GM18517 (cell line): ENCODE measurements around the gene PSMD1.
"Not testable (repeated sequence)": the region's sequence is repeated elsewhere in the genome, so short reads cannot be mapped to it uniquely, and the experiment has no call there.

Source experiments
- ATAC-seq: cut with Tn5 transposase; IDR thresholded peaks from one replicate; pipeline ENCODE4 v1.9.1; 2021; ENCODE audit warnings: mild to moderate bottlenecking, moderate library complexity; ENCODE audit not compliant: unreplicated experiment

PSMD1 gene

GRCh38 chr2:231181860-231182512, 125.3 kb downstream of the PSMD1 start:
- no peak for ATAC-seq

DNA sequence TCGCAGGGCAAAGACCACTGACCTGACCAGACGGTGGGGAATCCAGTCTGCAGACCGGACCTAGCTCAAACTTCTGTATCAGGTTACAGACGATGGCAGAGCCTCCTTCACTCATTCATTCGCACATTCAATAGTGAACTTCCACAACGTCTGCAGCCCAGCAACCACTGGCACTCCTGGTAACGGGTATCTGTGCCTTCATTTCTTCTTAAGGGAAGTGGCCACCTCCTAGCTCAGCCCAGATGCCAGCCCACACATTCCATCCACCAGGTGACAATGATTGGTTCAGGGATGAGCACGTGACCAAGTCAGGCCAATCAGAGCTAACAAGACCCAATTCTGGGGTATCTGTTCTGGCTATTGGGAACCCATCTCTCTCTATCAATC, 125.8 kb downstream of the PSMD1 start:
- no peak for ATAC-seq

- ATAC-seq = no peak
Measured at GRCh38 chr2:231183851-231184250, 127.2 kb downstream of the PSMD1 start.

GRCh38 chr2:231184319-231184718, 127.7 kb downstream of the PSMD1 start:
- no peak for ATAC-seq

GRCh38 chr2:231185050-231185725, 128.5 kb downstream of the PSMD1 start:
- no peak for ATAC-seq

- ATAC-seq = no peak
Measured at GRCh38 chr2:231185886-231186285, 129.2 kb downstream of the PSMD1 start.

DNA sequence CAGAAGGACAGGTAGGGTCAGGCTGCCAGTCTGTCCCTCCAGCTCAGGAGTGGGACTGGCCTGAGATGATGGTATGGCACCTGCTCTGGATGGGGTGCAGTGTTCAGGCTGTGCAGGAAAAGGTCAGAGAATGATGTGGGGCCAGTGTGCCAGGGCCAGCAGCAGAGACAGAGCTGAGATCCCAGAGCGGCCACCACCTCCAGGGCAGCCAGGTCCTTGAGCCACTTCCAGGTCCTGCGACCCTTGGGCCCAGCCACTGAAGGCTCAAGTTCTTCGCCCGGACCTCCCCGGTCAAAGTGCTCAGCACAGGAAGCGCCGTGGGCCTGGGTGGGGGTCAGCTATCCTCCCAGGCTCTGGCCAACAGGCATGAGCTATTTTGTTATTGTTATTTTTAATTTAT, 129.7 kb downstream of the PSMD1 start:
- ATAC-seq = no peak

DNA sequence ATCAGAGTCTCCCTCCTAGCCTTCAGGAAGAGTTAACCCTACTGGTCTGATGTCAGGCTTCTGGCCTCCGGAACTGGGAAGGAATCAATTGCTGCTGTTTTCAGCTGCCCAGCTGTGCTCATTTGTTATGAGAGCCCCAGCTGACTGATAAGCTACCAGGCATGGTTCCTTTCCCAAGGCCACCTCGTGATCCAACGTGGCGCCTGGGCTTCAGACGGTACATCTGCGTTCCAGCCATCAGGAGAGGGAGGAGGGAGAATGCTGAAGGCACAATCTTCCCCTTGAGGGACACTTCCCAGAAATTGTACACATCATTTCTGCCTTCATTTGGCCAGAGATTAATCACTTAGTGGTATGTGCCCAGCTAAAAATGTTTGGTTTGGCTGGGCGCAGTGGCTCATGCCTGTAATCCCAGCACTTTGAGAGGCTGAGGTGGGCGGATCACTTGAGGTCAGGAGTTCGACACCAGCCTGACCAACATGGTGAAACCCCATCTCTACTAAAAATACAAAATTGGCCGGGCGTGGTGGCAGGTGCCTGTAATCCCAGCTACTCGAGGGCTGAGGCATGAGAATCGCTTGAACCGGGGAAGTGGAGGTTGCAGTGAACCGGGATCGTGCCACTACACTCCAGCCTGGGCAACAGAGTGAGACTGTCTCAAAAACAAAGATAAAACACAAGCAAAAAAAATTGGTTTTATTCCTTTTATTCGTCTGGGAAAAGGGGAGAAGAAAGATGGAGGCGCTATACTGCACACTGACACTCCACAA, 131.3 kb downstream of the PSMD1 start:
- no peak for ATAC-seq

GRCh38 chr2:231188506-231189170, 132.0 kb downstream of the PSMD1 start:
- ATAC-seq = no peak

DNA sequence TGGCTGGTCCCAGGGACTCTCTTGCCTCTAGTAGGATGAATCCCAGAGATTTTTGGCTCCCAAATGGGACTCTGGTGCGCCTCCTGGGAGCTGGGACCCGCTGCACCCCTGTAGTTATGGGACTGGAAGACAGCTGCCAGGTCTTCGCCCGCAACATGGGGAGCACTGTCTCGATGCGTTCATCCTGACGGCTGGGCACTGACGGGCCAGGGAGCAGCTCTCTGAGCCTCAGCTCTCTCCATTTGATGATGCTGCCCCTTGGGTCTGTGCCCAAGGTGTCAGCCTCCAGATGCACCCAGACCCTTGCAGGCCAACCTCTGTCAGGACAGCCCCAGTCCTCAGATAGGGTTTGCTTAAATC, 132.5 kb downstream of the PSMD1 start:
- no peak for ATAC-seq

GRCh38 chr2:231189571-231190495, 133.2 kb downstream of the PSMD1 start:
- ATAC-seq = no peak

DNA sequence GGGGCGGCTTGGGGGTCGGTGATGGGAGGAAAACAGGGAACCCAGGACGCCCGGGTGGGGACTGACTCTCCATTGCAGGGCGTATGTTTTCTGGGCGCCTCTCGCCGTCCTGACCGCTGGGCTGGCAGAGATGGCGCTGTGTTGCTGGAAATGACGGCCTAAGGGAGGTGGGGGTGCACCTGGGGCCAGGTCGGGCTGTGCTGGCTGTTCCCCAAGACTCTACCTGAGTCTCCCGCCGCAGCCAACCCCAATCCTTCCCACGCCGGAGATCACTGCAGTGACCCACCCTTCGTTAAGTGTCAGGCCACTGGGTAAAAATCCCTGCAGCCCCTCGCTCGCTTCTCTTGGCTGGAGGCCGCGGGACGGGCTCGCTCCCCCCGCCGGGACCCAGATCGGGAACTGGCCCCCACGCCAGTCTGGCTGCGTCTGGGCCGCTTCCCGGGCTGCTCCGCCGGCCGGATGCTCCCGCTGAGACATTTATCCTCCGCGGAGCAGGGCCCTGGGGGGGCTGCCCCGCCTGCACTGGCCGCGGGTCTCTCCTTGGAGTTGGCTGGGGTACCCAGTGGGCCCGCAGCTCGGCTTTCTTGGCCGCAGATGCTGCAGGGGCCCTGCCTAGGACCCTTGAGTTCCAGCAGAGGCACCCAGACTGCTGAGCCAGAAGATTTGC, 134.0 kb downstream of the PSMD1 start:
- no peak for ATAC-seq

DNA sequence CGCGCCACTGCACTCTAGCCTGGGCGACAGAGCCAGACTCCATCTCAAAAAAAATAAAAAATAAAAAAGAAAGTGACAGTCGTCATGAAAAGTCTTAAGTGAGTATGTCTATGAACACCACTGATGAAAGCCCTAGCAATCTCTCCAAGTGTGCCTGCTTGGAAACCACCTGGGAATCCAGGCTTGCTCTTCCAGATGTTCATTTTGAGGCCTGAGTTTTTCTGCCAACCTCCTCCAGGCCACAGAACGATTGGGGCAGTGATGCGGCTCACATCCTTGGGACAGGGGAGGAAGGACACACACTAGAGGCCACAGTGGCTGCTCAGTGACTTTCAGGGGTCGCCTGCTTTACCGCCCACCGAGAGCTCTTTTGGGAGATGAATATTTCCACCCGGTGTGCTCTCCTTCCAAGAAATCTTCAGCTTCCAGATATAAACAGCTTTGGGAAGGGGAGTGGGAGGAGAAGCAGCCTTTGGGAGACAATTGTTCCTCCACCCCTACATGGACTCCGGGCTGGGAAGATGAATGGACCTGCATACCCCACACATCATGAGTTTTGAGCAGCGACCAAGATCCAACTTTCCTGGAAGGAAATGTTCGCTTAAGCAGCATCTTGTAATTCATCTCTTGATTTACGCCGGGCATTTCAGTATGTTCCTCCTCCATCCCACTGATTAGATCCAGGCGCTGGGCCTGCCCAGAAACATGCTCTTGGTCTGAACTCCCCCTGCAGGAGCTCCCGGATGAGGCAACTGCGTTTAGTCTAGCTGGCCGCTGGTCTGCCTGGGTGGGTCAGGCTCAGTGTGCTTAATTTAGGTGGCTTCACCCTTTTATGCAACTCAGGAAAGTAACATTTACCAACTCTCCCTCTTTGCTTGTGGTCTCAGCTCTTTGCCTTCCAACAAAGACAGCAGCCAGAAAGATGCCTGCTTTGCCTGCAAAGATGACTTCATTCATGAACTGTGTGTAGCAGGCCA, 135.5 kb downstream of the PSMD1 start:
- no peak for ATAC-seq

GRCh38 chr2:231193216-231193615, 136.5 kb downstream of the PSMD1 start:
- ATAC-seq = no peak

DNA sequence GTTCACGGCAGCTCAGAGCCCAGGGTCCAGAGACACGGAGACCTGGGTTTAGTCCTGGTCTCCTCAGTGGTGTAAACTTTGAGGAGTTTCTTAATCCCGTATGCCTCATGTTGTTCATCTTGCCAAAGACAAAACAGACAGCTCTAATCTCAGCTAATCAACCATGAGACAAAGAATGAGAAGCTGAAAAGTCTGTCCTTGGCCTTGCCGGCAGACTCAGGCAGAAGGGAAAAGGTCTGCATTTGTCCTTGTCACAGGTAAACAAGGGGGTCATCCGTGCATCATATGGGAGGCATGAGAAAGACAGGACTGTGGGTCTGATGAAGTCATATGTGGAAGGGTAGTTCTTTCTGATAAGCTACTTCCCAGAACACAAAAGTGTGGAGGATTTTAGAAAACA, 139.9 kb downstream of the PSMD1 start:
- no peak for ATAC-seq

DNA sequence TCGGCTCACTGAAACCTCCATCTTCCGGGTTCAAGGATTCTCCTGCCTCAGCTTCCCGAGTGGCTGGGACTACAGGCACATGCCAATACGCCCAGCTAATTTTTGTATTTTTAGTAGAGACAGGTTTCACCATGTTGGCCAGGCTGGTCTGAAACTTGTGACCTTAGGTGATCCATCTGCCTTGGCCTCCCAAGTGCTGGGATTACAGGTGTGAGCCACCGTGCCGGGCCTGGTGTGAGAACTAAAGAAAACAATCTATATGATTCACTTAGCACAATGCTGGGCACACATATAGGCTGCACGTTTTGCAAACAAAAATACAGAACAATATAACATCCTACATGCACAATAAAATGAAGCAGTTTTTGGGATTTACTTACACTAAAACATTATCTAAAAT, 140.5 kb downstream of the PSMD1 start:
- not testable (repeated sequence) for ATAC-seq

DNA sequence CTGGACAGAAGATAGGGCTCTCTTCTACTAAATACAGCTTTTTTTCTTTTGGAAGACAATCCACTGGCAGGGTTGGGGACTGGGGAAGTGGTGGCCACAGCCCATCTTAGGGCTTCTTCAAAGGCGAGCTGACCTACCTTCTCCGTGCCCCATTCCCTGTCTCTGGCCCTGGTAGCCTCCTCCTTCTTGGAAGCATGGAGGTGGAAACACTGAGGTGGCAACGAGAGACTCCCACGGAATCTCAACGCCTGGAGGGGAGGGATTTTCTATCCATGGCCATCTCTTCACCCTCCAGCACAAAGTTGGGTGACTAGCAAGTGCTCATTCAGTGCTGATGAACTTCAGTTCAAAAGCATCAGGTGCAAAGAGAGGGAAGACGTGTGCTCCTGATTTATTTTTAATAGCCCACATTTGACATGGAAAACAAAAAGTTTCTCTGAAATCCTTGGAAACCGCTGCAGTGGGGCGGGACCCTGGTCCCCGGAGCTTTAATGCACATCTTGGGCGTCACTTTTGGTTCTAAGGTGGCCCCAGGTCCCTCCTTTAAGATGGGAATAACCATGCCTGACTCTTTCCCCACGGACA, 141.1 kb downstream of the PSMD1 start:
- ATAC-seq = no peak
